Measurements from ENCODE around the gene GPR119.
"Not testable (repeated sequence)": the region's sequence is repeated elsewhere in the genome, so short reads cannot be mapped to it uniquely, and the experiment has no call there.

GPR119 gene

DNA sequence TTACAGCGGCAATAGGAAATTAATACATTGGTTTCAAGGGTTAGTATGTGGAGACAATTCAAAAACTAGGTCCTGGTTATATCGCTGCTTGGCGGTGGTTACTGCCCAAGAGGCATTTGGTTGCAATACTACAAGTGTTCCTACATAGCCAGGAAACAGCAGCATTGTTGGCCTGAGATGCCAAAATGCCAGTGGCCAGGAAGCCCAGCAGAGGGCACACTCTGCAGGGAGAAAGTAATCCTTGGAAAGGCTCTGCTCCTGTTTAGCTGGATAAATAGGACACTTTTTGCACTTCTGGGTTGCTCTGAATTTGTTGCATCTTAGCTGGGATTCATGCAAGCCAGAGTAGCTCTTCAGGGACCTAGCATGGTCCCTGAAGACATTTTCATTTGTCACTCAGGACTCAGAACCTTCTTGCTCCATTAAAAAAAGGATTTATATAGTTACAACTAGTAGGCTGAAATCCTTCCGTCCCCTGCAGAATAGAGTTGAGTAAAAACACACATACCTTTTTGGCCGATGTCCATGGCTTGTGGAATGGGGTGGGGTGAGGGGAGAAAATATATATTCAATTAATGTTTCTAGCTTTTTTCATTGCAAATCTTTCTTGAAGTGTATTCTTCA is 8.1 kb upstream of the GPR119 start:
- TF ChIP-seq, protein P1, sequence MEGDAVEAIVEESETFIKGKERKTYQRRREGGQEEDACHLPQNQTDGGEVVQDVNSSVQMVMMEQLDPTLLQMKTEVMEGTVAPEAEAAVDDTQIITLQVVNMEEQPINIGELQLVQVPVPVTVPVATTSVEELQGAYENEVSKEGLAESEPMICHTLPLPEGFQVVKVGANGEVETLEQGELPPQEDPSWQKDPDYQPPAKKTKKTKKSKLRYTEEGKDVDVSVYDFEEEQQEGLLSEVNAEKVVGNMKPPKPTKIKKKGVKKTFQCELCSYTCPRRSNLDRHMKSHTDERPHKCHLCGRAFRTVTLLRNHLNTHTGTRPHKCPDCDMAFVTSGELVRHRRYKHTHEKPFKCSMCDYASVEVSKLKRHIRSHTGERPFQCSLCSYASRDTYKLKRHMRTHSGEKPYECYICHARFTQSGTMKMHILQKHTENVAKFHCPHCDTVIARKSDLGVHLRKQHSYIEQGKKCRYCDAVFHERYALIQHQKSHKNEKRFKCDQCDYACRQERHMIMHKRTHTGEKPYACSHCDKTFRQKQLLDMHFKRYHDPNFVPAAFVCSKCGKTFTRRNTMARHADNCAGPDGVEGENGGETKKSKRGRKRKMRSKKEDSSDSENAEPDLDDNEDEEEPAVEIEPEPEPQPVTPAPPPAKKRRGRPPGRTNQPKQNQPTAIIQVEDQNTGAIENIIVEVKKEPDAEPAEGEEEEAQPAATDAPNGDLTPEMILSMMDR (IDR thresholded peaks at IDR 0.05; ENCODE audit: low read depth, low read length) = peak; percentile 73

GRCh38 chrX:130386408-130386808 is 934 bp upstream of the GPR119 start:
- no peaks in the 10 kb centered on the region for H3K36me3 ChIP-seq
- TF ChIP-seq, protein P1 (IDR thresholded peaks at IDR 0.05; ENCODE audit: low read depth, low read length) = no peak
- no peaks in the 10 kb centered on the region for H3K9me3 ChIP-seq
- DNase-seq = no peak
- H3K4me1 ChIP-seq = no peaks in the 10 kb centered on the region
- H3K4me3 ChIP-seq (ENCODE audit: low read depth, low read length) = no peak overlapping the region
- no peaks in the 10 kb centered on the region for H3K27me3 ChIP-seq

More for the DNA sequence above, 8.1 kb upstream of the GPR119 start:
- H3K4me1 ChIP-seq = no peaks in the 10 kb centered on the region
- H3K27me3 ChIP-seq = no peaks in the 10 kb centered on the region
- no peaks in the 10 kb centered on the region for H3K36me3 ChIP-seq
- H3K9me3 ChIP-seq = no peaks in the 10 kb centered on the region
- no peak overlapping the region for H3K4me3 ChIP-seq (ENCODE audit: low read depth, low read length)
- DNase-seq = peak; percentile 47

DNA sequence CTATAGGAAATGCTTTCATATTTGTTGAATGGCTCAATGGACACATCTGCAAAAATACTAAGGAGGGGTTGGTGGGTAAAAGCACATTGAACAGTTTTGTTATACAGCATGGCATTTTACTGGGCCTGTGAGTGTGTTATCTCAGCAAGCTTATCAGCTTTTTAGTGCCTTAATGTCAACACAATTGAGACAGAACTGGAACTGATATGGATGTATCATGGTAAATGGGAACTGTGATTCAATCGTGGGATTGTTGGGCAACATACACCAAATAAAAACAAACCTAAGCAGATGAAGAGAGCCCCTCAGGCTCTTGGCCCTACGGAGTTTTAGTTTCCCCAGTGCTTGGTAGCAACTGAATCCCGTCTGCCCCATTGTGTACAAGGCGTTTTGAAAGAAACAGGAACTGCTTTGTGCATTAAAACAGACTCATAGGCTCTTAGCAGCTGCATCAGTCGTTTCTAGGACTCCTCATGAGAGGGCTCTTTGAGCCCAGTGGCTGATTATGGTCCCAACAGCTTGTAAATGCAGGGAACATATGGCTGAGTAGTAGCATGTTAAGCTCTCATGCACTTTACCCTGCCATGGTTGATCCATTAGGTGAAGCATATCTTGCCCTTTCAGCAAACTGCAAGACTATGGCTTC is 7.3 kb downstream of the GPR119 start:
- Histone ChIP-seq H3K36me3 (no peaks in the 10 kb centered on the region), H3K4me1 (no peaks in the 10 kb centered on the region), H3K27me3 (no peaks in the 10 kb centered on the region), H3K4me3 (ENCODE audit: low read depth, low read length) (no peak overlapping the region), H3K9me3 (no peaks in the 10 kb centered on the region)
- no peak for DNase-seq
- TF ChIP-seq, protein P1 (IDR thresholded peaks at IDR 0.05; ENCODE audit: low read depth, low read length) = no peak

- DNase-seq = no peak
- Histone ChIP-seq H3K9me3 (no peaks in the 10 kb centered on the region), H3K4me3 (ENCODE audit: low read depth, low read length) (no peak overlapping the region), H3K4me1 (no peaks in the 10 kb centered on the region), H3K36me3 (no peaks in the 10 kb centered on the region), H3K27me3 (no peaks in the 10 kb centered on the region)
- TF ChIP-seq, protein P1 (IDR thresholded peaks at IDR 0.05; ENCODE audit: low read depth, low read length) = no peak
Measured at GRCh38 chrX:130376077-130376476, 9.4 kb downstream of the GPR119 start.

DNA sequence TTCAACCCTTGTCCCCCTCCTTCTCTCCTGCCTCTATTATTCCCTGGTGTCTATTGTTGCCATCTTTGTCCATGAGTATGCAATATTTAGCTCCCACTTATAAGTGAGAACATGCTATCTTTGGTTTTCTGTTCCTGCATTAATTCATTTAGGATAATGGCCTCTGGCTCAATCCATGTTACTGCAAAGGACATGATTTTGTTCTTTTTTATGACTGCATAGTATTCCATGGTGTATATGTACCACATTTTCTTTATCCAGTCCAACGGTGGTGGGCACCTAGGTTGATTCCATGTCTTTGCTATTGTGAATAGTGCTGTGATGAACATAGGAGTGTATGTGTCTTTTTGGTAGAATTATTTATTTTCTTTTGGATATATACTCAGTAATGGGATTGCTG is 33.4 kb downstream of the GPR119 start:
- not testable (repeated sequence) for DNase-seq; H3K4me3 ChIP-seq (ENCODE audit: low read depth, low read length); H3K27me3 ChIP-seq; H3K36me3 ChIP-seq; H3K9me3 ChIP-seq; H3K4me1 ChIP-seq

GRCh38 chrX:130351567-130351966 is 33.9 kb downstream of the GPR119 start:
- TF ChIP-seq, protein P1 (IDR thresholded peaks at IDR 0.05; ENCODE audit: low read depth, low read length) = no peak
- no peaks in the 10 kb centered on the region for H3K9me3 ChIP-seq
- no peaks in the 10 kb centered on the region for H3K36me3 ChIP-seq
- no peaks in the 10 kb centered on the region for H3K27me3 ChIP-seq
- H3K4me1 ChIP-seq = no peaks in the 10 kb centered on the region
- no peak overlapping the region for H3K4me3 ChIP-seq (ENCODE audit: low read depth, low read length)
- DNase-seq = no peak
